ENCODE results near the gene SLC41A2.

The SLC41A2 gene

DNA sequence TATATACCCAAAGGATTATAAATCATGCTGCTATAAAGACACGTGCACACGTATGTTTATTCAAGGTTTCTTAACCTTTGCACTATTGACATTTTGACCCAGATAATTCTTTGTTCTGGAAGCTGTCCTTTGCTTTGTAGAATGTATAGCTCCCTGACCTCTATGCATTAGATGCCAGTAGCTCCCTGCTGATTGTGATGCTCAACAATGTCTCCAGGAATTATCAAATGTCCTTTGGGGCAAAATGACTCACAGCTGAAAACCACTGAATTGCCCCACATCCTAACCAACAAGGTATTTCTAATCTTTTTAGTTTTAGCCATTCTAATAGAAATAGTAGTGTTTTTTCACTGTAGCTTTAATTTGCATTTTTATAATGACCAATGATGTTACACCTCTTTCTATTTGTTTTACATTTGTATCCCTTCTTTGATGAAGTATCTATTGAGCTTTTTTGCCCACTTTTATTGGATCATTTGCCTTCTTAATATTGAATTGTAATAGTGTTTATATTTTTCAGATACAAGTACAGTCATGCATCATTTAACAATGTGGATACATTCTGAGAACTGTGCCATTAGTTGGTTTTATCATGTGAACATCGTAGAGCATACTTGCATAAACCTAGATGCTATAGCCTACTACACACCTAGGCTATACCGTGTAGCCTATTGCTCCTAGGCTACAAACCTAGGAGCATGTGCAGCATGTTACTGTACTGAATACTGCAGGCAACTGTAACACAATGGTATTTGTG lies 17.7 kb upstream of the SLC41A2 start:
- Histone ChIP-seq H3K27me3 (ENCODE audit: low read depth, low read length) (no peaks in the 10 kb centered on the region), H4K20me1 (ENCODE audit: insufficient read depth, low read length) (no peaks in the 10 kb centered on the region), H2AFZ (ENCODE audit: low read depth, low read length) (no peak overlapping the region), H3K4me3 (ENCODE audit: low read length) (no peak overlapping the region), H3K36me3 (replicated peaks; ENCODE audit: low read depth, low read length) (no peaks in the 10 kb centered on the region), H3K79me2 (ENCODE audit: low read length) (no peaks in the 10 kb centered on the region), H3K27ac (ENCODE audit: low read length) (peak overlapping the region; percentile 54), H3K9ac (ENCODE audit: low read length) (no peak overlapping the region), H3K4me1 (ENCODE audit: low read length) (peaks cover 44% of the 10 kb centered on the region), H3K9me3 (ENCODE audit: insufficient read depth, low read length) (no peaks in the 10 kb centered on the region), H3K4me2 (ENCODE audit: low read length) (peak overlapping the region; percentile 42)
- TF ChIP-seq, protein P1, sequence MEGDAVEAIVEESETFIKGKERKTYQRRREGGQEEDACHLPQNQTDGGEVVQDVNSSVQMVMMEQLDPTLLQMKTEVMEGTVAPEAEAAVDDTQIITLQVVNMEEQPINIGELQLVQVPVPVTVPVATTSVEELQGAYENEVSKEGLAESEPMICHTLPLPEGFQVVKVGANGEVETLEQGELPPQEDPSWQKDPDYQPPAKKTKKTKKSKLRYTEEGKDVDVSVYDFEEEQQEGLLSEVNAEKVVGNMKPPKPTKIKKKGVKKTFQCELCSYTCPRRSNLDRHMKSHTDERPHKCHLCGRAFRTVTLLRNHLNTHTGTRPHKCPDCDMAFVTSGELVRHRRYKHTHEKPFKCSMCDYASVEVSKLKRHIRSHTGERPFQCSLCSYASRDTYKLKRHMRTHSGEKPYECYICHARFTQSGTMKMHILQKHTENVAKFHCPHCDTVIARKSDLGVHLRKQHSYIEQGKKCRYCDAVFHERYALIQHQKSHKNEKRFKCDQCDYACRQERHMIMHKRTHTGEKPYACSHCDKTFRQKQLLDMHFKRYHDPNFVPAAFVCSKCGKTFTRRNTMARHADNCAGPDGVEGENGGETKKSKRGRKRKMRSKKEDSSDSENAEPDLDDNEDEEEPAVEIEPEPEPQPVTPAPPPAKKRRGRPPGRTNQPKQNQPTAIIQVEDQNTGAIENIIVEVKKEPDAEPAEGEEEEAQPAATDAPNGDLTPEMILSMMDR (IDR thresholded peaks at IDR 0.05; ENCODE audit: low read depth, low read length): no peak
- no peak for TF ChIP-seq EZH2phosphoT487 (IDR thresholded peaks at IDR 0.05; ENCODE audit: low read depth)

DNA sequence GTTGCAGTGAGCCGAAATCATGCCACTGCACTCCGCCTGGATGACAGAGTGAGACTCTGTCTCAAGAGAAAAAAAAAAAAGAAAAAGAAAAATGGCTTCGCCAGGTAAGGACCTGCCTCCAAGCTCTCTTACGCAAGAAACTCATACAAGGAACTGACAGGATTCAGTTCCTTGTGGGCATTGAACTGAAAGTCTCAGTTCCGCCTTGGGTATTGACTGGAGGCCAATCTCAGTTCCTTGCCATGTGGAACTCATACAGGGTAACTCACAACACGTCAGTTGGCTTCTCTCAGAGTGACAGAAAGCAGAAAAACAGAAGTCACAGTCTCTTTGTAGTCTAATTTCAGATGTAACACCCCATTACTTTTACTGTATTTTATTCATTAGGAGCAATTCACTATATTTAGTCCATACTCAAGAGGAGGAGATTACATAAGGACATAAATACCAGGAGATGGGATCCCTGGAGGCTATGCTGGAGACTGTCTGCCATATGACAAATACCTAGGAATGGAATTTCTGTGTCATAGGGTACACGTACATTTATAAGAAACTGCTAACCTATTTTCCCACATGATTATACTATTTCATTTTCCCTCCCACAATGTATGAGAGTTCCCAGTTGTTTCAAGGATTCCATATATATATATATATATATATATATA lies 16.7 kb upstream of the SLC41A2 start:
- Histone ChIP-seq H3K9me3 (ENCODE audit: insufficient read depth, low read length) (no peaks in the 10 kb centered on the region), H3K27me3 (ENCODE audit: low read depth, low read length) (no peaks in the 10 kb centered on the region), H4K20me1 (ENCODE audit: insufficient read depth, low read length) (no peaks in the 10 kb centered on the region), H3K9ac (ENCODE audit: low read length) (peak overlapping the region; percentile 66), H3K36me3 (replicated peaks; ENCODE audit: low read depth, low read length) (no peaks in the 10 kb centered on the region), H2AFZ (ENCODE audit: low read depth, low read length) (no peak overlapping the region), H3K27ac (ENCODE audit: low read length) (peak overlapping the region; percentile 95), H3K4me2 (ENCODE audit: low read length) (peak overlapping the region; percentile 81), H3K4me3 (ENCODE audit: low read length) (peak overlapping the region; percentile 53), H3K4me1 (ENCODE audit: low read length) (peaks cover 51% of the 10 kb centered on the region), H3K79me2 (ENCODE audit: low read length) (no peaks in the 10 kb centered on the region)
- TF ChIP-seq EZH2phosphoT487 (IDR thresholded peaks at IDR 0.05; ENCODE audit: low read depth): 0 out of 2 replicates have a peak, but pooled peaks have one; percentile 40
- TF ChIP-seq, protein P1 (IDR thresholded peaks at IDR 0.05; ENCODE audit: low read depth, low read length): no peak

DNA sequence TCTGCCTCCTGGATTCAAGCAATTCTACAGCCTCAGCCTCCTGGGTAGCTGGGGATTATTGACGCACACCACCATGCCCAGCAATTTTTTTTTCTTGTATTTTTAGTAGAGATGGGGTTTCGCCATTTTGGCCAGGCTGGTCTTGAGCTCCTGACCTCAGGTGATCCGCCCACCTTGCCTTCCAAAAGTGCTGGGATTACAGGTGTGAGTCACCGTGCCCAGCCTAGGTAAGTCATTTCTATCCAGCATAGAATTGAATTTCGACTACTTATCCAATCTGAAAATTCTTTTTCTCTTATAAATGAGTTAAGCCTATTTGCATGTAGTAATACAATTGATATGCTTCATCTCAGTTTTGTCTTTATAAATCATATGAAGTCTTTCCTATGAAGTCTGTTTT lies 15.2 kb upstream of the SLC41A2 start:
- Histone ChIP-seq H3K36me3 (replicated peaks; ENCODE audit: low read depth, low read length) (no peaks in the 10 kb centered on the region), H3K9me3 (ENCODE audit: insufficient read depth, low read length) (no peaks in the 10 kb centered on the region), H2AFZ (ENCODE audit: low read depth, low read length) (no peak overlapping the region), H3K27ac (ENCODE audit: low read length) (no peak overlapping the region), H3K4me2 (ENCODE audit: low read length) (no peak overlapping the region), H3K79me2 (ENCODE audit: low read length) (no peaks in the 10 kb centered on the region), H4K20me1 (ENCODE audit: insufficient read depth, low read length) (no peaks in the 10 kb centered on the region), H3K4me1 (ENCODE audit: low read length) (peaks cover 66% of the 10 kb centered on the region), H3K9ac (ENCODE audit: low read length) (no peak overlapping the region), H3K4me3 (ENCODE audit: low read length) (no peak overlapping the region), H3K27me3 (ENCODE audit: low read depth, low read length) (no peaks in the 10 kb centered on the region)
- TF ChIP-seq EZH2phosphoT487 (IDR thresholded peaks at IDR 0.05; ENCODE audit: low read depth): no peak
- TF ChIP-seq, protein P1 (IDR thresholded peaks at IDR 0.05; ENCODE audit: low read depth, low read length): no peak

DNA sequence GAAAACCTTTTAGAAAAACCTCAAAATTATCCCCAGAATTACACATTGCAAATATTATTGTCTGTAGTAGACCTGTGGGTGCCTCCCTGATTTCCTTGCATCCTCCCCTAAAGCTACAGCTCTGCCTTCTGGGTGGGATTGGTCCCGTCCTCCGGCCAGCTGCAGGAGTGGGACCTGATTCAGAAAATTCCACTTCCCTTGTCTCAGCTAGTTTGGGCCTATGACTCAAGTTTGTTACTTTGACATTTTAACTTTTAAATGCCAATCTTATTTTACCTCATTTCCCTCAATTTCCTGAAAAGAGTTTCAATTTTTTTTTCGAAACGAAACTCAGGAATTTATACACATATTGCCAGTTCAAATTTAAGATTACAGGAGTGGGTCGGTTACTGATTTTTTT lies 13.2 kb upstream of the SLC41A2 start:
- no peak overlapping the region for H3K9ac ChIP-seq (ENCODE audit: low read length)
- H3K9me3 ChIP-seq (ENCODE audit: insufficient read depth, low read length): no peaks in the 10 kb centered on the region
- peaks cover 61% of the 10 kb centered on the region for H3K4me1 ChIP-seq (ENCODE audit: low read length)
- H3K4me3 ChIP-seq (ENCODE audit: low read length): no peak overlapping the region
- H3K4me2 ChIP-seq (ENCODE audit: low read length): no peak overlapping the region
- H3K27me3 ChIP-seq (ENCODE audit: low read depth, low read length): no peaks in the 10 kb centered on the region
- H2AFZ ChIP-seq (ENCODE audit: low read depth, low read length): no peak overlapping the region
- peaks cover under 1% of the 10 kb centered on the region for H3K36me3 ChIP-seq (replicated peaks; ENCODE audit: low read depth, low read length)
- H3K79me2 ChIP-seq (ENCODE audit: low read length): no peaks in the 10 kb centered on the region
- H4K20me1 ChIP-seq (ENCODE audit: insufficient read depth, low read length): no peaks in the 10 kb centered on the region
- no peak overlapping the region for H3K27ac ChIP-seq (ENCODE audit: low read length)
- no peak for TF ChIP-seq EZH2phosphoT487 (IDR thresholded peaks at IDR 0.05; ENCODE audit: low read depth)
- TF ChIP-seq, protein P1 (IDR thresholded peaks at IDR 0.05; ENCODE audit: low read depth, low read length): no peak

Data from OCI-LY3 (cell line).